Liver (tissue), 9 donors: ENCODE results near the gene SLC16A11. TPM values are rescaled to one million over a fixed set of nuclear protein-coding genes. Genes with fewer than 3 reads are reported as not detected.

ENCODE experiments used
- DNase-seq: peaks from one replicate; pipeline ENCODE4 v3.0.0-alpha.2; 2017; ENCODE audit warnings: low spot score
- H3K27ac ChIP-seq, 2 donors: one replicate each; pipeline ENCODE4 v1.7.0; 2013; ENCODE audit warnings: inconsistent platforms in 2 of 2, low read length in 2 of 2, control low read depth in 1 of 2, low read depth in 1 of 2, mild to moderate bottlenecking in 1 of 2
- H3K27me3 ChIP-seq, 4 donors: one replicate each; pipeline versions ENCODE4 v1.6.1 to v1.7.0; 2013; ENCODE audit warnings: low read length in 3 of 4, inconsistent platforms in 1 of 4, mild to moderate bottlenecking in 1 of 4, moderate library complexity in 1 of 4; ENCODE audit not compliant: control insufficient read depth in 4 of 4, insufficient read depth in 4 of 4
- H3K36me3 ChIP-seq, 4 donors: one replicate each; pipeline versions ENCODE4 v1.6.1 to v1.7.0; 2013; ENCODE audit warnings: low read length in 3 of 4, mild to moderate bottlenecking in 3 of 4, low read depth in 1 of 4, moderate library complexity in 1 of 4; ENCODE audit not compliant: control insufficient read depth in 4 of 4, insufficient read depth in 3 of 4
- H3K4me1 ChIP-seq, 4 donors: one replicate each; pipeline versions ENCODE4 v1.6.1 to v1.7.0; 2013; ENCODE audit warnings: low read length in 3 of 4, mild to moderate bottlenecking in 3 of 4, moderate library complexity in 1 of 4; ENCODE audit not compliant: control insufficient read depth in 4 of 4, insufficient read depth in 4 of 4
- H3K4me3 ChIP-seq, 3 donors: one replicate each; pipeline versions ENCODE4 v1.6.1 to v1.7.0; 2013; ENCODE audit warnings: low read length in 3 of 3, control low read depth in 1 of 3, low read depth in 1 of 3, mild to moderate bottlenecking in 1 of 3
- H3K9ac ChIP-seq, 2 donors: one replicate each; pipeline ENCODE4 v1.7.0; 2013; ENCODE audit warnings: low read length in 2 of 2, mild to moderate bottlenecking in 2 of 2, moderate library complexity in 2 of 2, control low read depth in 1 of 2, low read depth in 1 of 2
- H3K9me3 ChIP-seq, 4 donors: one replicate each; pipeline versions ENCODE4 v1.6.1 to v1.7.0; 2013; ENCODE audit warnings: low read length in 3 of 4; ENCODE audit not compliant: control insufficient read depth in 4 of 4
- ATF3 ChIP-seq: IDR thresholded peaks from 2 replicates; pipeline ENCODE4 v1.6.1; 2016; ENCODE audit warnings: antibody characterized with exemption
- CTCF ChIP-seq: fragments of 150-350 bp; IDR thresholded peaks from 2 replicates; pipeline ENCODE4 v1.5.1; 2017; ENCODE audit warnings: improper control_type of control experiment, low read depth, low read length; ENCODE audit not compliant: missing input control
- EGR1 ChIP-seq, 2 donors: IDR thresholded peaks; 2 replicates each; pipeline ENCODE4 v1.6.1; 2016 to 2018; ENCODE audit warnings: antibody characterized with exemption in 2 of 2, low read depth in 2 of 2
- FOXA1 ChIP-seq: IDR thresholded peaks from 2 replicates; pipeline ENCODE4 v1.6.1; 2016; ENCODE audit warnings: antibody characterized with exemption
- HNF4A ChIP-seq, 2 donors: conservative IDR thresholded peaks; 2 replicates each; pipeline ENCODE4 v1.6.1; 2016; ENCODE audit warnings: antibody characterized with exemption in 2 of 2, mild to moderate bottlenecking in 2 of 2
- HNF4G ChIP-seq: IDR thresholded peaks from 2 replicates; pipeline ENCODE4 v1.6.1; 2016; ENCODE audit warnings: antibody characterized with exemption
- JUND ChIP-seq, 2 donors: IDR thresholded peaks; 2 replicates each; pipeline ENCODE4 v1.6.1; 2016; ENCODE audit warnings: antibody characterized with exemption in 2 of 2
- MAX ChIP-seq: IDR thresholded peaks from 2 replicates; pipeline ENCODE4 v1.6.1; 2016; ENCODE audit warnings: antibody characterized with exemption
- NR2F2 ChIP-seq: IDR thresholded peaks from 2 replicates; pipeline ENCODE4 v1.6.1; 2016; ENCODE audit warnings: antibody characterized with exemption
- RAD21 ChIP-seq, 2 donors: IDR thresholded peaks; 2 replicates each; pipeline ENCODE4 v1.6.1; 2016; ENCODE audit warnings: antibody characterized with exemption in 2 of 2, mild to moderate bottlenecking in 2 of 2
- REST ChIP-seq: IDR thresholded peaks from 2 replicates; pipeline ENCODE4 v1.6.1; 2016; ENCODE audit warnings: antibody characterized with exemption, mild to moderate bottlenecking
- SP1 ChIP-seq: IDR thresholded peaks from 2 replicates; pipeline ENCODE4 v1.6.1; 2018; ENCODE audit warnings: antibody characterized with exemption, mild to moderate bottlenecking
- TAF1 ChIP-seq: conservative IDR thresholded peaks from 2 replicates; pipeline ENCODE4 v1.6.1; 2016; ENCODE audit warnings: antibody characterized with exemption, mild to moderate bottlenecking
- YY1 ChIP-seq: IDR thresholded peaks from 2 replicates; pipeline ENCODE4 v1.6.1; 2016; ENCODE audit warnings: antibody characterized with exemption, mild to moderate bottlenecking
- ZBTB33 ChIP-seq: IDR thresholded peaks from 2 replicates; pipeline ENCODE4 v1.6.1; 2016; ENCODE audit warnings: antibody characterized with exemption
- WGBS: extraction: QIAGEN DNeasy Blood & Tissue Kit; methylation state at CpG from one replicate; pipeline ENCODE4 v1.1.7; 2013; 5-methylcytosine and 5-hydroxymethylcytosine counted together
- polyA plus RNA-seq, 2 donors: library from polyadenylated mRNA; stranded (reverse) in 1 of 2; unstranded in 1 of 2; fragments of 200-250 nt in 1 of 2; fragments of >200 nt in 1 of 2; fragmentation: Nextera tagmentation in 1 of 2; extraction: Ambion mirVana in 1 of 2; gene quantifications; one replicate each; pipeline versions ENCODE4 v1.2.1 to v1.2.3, GENCODE V29; 2013 to 2015
- total RNA-seq, 2 donors: library from RNA; depleted of rRNA; stranded (reverse); fragments of >200 nt; gene quantifications; one replicate each; pipeline ENCODE4 v1.2.3, GENCODE V29; 2014
- donor health status: healthy.
- donor health status: healthy.
- donor health status: healthy.
- donor health status: healthy.
- donor health status: healthy.

Gene SLC16A11
- total and polyA plus RNA-seq, 4 donors, result 1.7 to 8.2 (median 3.1) TPM

GRCh38 chr17:7081341-7082062 is 37.6 kb upstream of the SLC16A11 start:
- no peaks in the 10 kb centered on the region for H3K9me3 ChIP-seq
- no peaks in the 10 kb centered on the region for H3K27me3 ChIP-seq
- no peaks in the 10 kb centered on the region for H3K4me1 ChIP-seq
- TF ChIP-seq REST (peak; percentile 94), HNF4G (no peak)
- DNase-seq, result no peak
- H3K4me3 ChIP-seq, result no peak overlapping the region
- no peak overlapping the region for H3K9ac ChIP-seq
- no peak overlapping the region for H3K27ac ChIP-seq
- H3K36me3 ChIP-seq, result no peaks in the 10 kb centered on the region
- WGBS, result 88% methylated on average over 16 of the region's 16 CpGs

GRCh38 chr17:7080456-7081041 is 36.7 kb upstream of the SLC16A11 start:
- Histone ChIP-seq H3K27ac (no peak overlapping the region), H3K36me3 (peaks cover 0 to 2% (median 0%) of the 10 kb centered on the region in 4 donors), H3K4me1 (no peaks in the 10 kb centered on the region), H3K27me3 (no peaks in the 10 kb centered on the region), H3K9me3 (no peaks in the 10 kb centered on the region), H3K9ac (no peak overlapping the region), H3K4me3 (no peak overlapping the region)
- 71% methylated on average over 10 of the region's 10 CpGs for WGBS
- TF ChIP-seq SP1 (no peak), EGR1 (IDR thresholded peaks at IDR 0.05; ENCODE audit: low read depth in 2 of 2) (no peak), JUND (IDR thresholded peaks at IDR 0.05) (no peak), MAX (no peak), YY1 (no peak), RAD21 (IDR thresholded peaks at IDR 0.05) (no peak), FOXA1 (no peak), REST (no peak), CTCF (no peak), ATF3 (no peak), HNF4A (conservative IDR thresholded peaks at IDR 0.05) (no peak), ZBTB33 (no peak), HNF4G (no peak), TAF1 (no peak), NR2F2 (no peak)
- no peak for DNase-seq
